ENCODE measurements around the gene PAQR4. TPM values are rescaled to one million over a fixed set of nuclear protein-coding genes. Genes with fewer than 3 reads are reported as not detected.

Gene PAQR4
- total and polyA plus RNA-seq, 8 donors: 9.5 to 20.1 (median 15.4) TPM

DNA sequence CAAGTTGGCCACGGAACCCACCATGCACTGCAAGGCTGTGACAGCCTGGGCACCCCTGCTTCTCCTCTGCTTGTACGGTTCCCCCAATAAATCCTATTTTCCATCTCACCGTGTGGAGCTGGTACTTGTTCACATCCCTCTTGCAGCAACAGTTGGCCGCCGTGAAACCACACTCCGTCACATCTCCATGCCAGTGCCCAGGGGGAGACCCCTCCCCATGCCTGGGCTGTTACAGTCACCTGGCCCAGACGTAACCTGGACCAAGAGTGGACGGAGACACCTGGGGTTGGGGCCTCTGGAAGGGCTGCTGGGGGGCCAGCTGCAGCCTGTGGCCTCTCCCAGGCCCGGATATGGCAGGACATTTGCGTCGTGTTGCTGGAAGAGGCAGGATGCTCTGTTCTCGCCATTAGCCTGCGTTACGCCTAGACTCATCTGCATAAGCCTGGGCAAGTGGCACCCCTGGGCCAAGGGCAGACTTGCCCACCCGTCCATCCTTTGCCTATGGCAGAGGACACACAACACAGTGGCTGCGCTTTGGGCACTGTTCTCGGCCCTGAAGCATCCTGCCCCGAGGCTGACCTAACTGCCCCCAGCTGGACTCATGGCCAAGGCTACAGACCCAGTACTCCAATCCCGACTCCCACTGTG is 19.3 kb upstream of the PAQR4 start:
- ATAC-seq (no peak), DNase-seq (no peak)
- H3K36me3 ChIP-seq: peaks cover 0 to 22% of the 10 kb centered on the region in 2 donors
- peaks cover under 1 to 15% of the 10 kb centered on the region in 2 donors for H3K27me3 ChIP-seq
- H3K27ac ChIP-seq: no peak overlapping the region
- intact Hi-C loops (cut with DNase I): no loop called here
- TF ChIP-seq, protein P1, sequence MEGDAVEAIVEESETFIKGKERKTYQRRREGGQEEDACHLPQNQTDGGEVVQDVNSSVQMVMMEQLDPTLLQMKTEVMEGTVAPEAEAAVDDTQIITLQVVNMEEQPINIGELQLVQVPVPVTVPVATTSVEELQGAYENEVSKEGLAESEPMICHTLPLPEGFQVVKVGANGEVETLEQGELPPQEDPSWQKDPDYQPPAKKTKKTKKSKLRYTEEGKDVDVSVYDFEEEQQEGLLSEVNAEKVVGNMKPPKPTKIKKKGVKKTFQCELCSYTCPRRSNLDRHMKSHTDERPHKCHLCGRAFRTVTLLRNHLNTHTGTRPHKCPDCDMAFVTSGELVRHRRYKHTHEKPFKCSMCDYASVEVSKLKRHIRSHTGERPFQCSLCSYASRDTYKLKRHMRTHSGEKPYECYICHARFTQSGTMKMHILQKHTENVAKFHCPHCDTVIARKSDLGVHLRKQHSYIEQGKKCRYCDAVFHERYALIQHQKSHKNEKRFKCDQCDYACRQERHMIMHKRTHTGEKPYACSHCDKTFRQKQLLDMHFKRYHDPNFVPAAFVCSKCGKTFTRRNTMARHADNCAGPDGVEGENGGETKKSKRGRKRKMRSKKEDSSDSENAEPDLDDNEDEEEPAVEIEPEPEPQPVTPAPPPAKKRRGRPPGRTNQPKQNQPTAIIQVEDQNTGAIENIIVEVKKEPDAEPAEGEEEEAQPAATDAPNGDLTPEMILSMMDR (IDR thresholded peaks at IDR 0.05): no peak
- no peaks in the 10 kb centered on the region for H3K4me1 ChIP-seq
- no peaks in the 10 kb centered on the region for H3K9me3 ChIP-seq
- H3K4me3 ChIP-seq: no peak overlapping the region

DNA sequence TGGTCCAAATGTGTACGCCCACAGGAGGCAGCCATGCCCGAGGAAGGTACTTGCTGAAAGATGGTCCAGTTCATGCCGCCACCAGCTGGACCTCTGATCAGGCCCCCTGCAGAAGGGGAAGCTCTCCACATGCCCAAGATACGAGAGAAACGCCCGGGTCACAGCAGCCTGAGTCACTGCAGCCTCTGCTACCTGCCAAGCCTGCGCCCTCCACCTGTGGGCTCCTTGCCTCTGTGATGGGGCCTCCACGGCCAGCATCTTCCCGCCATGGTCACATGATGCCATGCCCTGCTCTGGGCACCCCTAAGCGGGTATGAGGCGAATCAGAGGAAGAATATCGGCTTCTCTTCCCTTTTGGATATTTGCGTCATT is 18.8 kb upstream of the PAQR4 start:
- TF ChIP-seq, protein P1 (IDR thresholded peaks at IDR 0.05): no peak
- no peaks in the 10 kb centered on the region for H3K9me3 ChIP-seq
- ATAC-seq (no peak), DNase-seq (no peak)
- H3K27me3 ChIP-seq: peaks cover 6 to 20% of the 10 kb centered on the region in 2 donors
- no peak overlapping the region for H3K27ac ChIP-seq
- H3K4me3 ChIP-seq: no peak overlapping the region
- intact Hi-C loops (cut with DNase I): no loop called here
- peaks cover 0 to 22% of the 10 kb centered on the region in 2 donors for H3K36me3 ChIP-seq
- peaks cover 0 to 1% of the 10 kb centered on the region in 2 donors for H3K4me1 ChIP-seq

DNA sequence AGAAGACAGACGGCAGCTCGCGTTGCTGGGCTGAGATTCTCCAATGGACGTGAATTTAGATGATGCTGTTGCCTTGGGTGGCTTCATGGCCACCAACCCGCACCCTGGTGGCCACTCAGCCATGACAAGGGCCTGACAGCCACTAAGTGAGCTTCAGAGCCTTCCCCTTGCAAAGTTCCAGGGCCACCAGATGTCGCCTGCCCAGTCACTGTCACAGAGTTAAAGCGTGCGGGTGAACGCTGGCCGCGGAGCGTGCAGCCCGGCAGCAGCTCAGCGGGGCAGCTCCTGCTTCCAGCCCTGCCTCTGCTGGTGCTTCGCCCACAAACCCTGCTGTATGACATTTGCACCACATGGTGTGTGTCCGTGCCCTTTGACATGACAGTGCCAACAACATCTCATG is 18.4 kb upstream of the PAQR4 start:
- Histone ChIP-seq H3K4me1 (peaks cover 0 to 6% of the 10 kb centered on the region in 2 donors), H3K27me3 (peaks cover 10 to 24% of the 10 kb centered on the region in 2 donors), H3K36me3 (peaks cover 0 to 22% of the 10 kb centered on the region in 2 donors), H3K4me3 (no peak overlapping the region), H3K9me3 (no peaks in the 10 kb centered on the region), H3K27ac (no peak overlapping the region)
- ATAC-seq (no peak), DNase-seq (no peak)
- intact Hi-C loops (cut with DNase I): no loop called here
- TF ChIP-seq, protein P1 (IDR thresholded peaks at IDR 0.05): no peak

DNA sequence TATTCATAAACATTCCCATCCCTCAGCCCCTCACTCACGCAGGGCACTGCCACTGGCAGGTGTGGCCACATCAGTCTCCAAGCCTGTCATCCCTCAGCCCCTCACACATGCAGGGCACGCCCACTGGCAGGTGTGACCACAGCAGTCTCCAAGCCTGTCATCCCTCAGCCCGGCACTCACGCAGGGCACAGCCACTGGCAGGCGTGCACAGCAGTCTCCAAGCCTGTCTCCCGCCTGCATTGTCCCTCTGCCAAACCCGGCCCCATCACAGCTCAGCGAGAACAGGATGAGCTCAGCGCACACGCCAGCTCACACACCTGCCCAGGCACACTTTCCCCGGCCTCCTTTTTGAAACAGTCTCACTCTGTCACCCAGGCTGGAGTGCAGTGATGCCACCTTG is 16.5 kb upstream of the PAQR4 start:
- H3K27me3 ChIP-seq: peaks cover 15 to 43% of the 10 kb centered on the region in 2 donors
- DNase-seq: no peak
- peaks cover 0 to 22% of the 10 kb centered on the region in 2 donors for H3K36me3 ChIP-seq
- H3K4me3 ChIP-seq: no peak overlapping the region
- no peak for ATAC-seq
- no peak overlapping the region for H3K27ac ChIP-seq
- TF ChIP-seq, protein P1 (IDR thresholded peaks at IDR 0.05): no peak
- intact Hi-C loops (cut with DNase I): no loop called here
- peaks cover 0 to 17% of the 10 kb centered on the region in 2 donors for H3K4me1 ChIP-seq
- H3K9me3 ChIP-seq: no peaks in the 10 kb centered on the region

DNA sequence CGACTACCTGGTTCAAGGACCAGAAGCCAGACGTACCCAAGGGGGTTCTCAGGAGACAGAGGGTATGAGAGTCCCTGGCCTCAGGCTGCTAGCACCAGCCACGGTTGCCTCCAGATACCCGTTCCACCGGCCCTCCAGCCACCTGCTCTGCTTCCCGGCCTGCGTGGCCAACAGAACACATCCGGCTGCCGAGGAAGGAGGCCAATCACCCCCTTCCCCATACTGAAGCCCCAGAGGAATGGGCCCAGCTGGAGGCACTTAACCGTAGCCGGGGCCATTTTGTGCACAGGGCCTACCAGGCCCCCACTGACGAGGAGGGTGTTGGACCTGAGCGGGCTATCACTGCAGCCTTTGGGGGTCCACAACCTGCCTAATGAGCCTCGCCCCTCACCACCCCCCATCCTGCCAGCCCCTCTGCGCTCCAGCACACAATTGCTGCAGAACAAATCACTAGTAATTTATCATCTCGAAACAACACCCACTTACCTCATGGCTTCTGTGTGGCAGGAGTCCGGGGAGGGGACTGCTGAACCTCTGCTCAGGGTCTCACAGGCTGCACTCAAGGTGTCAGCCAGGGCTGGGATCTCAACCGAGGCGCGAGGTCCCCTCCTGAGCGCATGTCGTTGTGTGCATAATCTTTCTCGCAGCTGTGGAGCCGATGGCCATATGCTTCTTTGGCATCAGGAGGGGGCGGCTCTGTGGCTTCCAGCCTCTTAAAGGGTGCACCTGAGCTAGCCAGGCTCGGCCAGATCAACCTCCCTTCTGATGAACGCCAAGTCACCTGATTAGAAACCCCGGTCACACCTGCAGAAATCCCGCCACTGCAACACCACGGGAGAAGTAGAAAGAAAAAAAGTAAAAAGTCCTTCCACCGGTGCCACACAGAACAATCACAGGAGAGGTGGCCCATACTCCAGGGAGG is 15.2 kb upstream of the PAQR4 start:
- no peaks in the 10 kb centered on the region for H3K9me3 ChIP-seq
- intact Hi-C loops (cut with DNase I): no loop called here
- TF ChIP-seq, protein P1 (IDR thresholded peaks at IDR 0.05): no peak
- H3K4me1 ChIP-seq: peaks cover 0 to 17% of the 10 kb centered on the region in 2 donors
- H3K27ac ChIP-seq: no peak overlapping the region
- peaks cover 15 to 56% of the 10 kb centered on the region in 2 donors for H3K27me3 ChIP-seq
- DNase-seq (no peak), ATAC-seq (no peak)
- H3K4me3 ChIP-seq: no peak overlapping the region
- peaks cover 0 to 18% of the 10 kb centered on the region in 2 donors for H3K36me3 ChIP-seq
